HFFc6 (cell line): ENCODE data around the gene KSR2. TPM values are rescaled to one million over a fixed set of nuclear protein-coding genes. Genes with fewer than 3 reads are reported as not detected.

Source experiments
- DNase-seq: peaks from one replicate; pipeline ENCODE4 v3.0.0-alpha.2; 2018
- H3K27ac Mint-ChIP-seq: 2 replicates; pipeline ENCODE4 v1.8.0; 2020; ENCODE audit warnings: mild to moderate bottlenecking, mixed read lengths
- H3K27me3 Mint-ChIP-seq: 2 replicates; pipeline ENCODE4 v1.8.0; 2021; ENCODE audit warnings: mild to moderate bottlenecking, moderate library complexity, mixed read lengths; ENCODE audit not compliant: insufficient read depth
- H3K36me3 Mint-ChIP-seq: 2 replicates; pipeline ENCODE4 v1.8.0; 2021; ENCODE audit warnings: low read depth, mixed read lengths
- H3K4me1 Mint-ChIP-seq: 2 replicates; pipeline ENCODE4 v1.8.0; 2020; ENCODE audit warnings: low read depth, mixed read lengths
- H3K4me3 Mint-ChIP-seq: 2 replicates; pipeline ENCODE4 v1.8.0; 2020; ENCODE audit warnings: mild to moderate bottlenecking, moderate library complexity, mixed read lengths
- H3K9me3 Mint-ChIP-seq: 2 replicates; pipeline ENCODE4 v1.8.0; 2020; ENCODE audit warnings: mild to moderate bottlenecking, mixed read lengths
- total RNA-seq, 6 experiments: library from RNA; stranded (reverse); fragmentation: NEBNext Ultra II Directional; extraction: Animal tissue kit (Norgen Biotek cat#: 25700); gene quantifications; 2 replicates in 1 of 6; 3 replicates in 5 of 6; pipeline ENCODE4 v1.2.3, GENCODE V29; 2021
- TF ChIP-seq, protein P1 (sequence below): fragments of 200-600 bp; sonication (generic); IDR thresholded peaks from 2 replicates; pipeline ENCODE4 v1.5.0; 2021; ENCODE audit warnings: antibody characterized with exemption, mild to moderate bottlenecking

KSR2 gene
- total RNA-seq, 6 experiments from 2014 or later, result 0.09 to 0.22 (median 0.12) TPM; not detected in 2

DNA sequence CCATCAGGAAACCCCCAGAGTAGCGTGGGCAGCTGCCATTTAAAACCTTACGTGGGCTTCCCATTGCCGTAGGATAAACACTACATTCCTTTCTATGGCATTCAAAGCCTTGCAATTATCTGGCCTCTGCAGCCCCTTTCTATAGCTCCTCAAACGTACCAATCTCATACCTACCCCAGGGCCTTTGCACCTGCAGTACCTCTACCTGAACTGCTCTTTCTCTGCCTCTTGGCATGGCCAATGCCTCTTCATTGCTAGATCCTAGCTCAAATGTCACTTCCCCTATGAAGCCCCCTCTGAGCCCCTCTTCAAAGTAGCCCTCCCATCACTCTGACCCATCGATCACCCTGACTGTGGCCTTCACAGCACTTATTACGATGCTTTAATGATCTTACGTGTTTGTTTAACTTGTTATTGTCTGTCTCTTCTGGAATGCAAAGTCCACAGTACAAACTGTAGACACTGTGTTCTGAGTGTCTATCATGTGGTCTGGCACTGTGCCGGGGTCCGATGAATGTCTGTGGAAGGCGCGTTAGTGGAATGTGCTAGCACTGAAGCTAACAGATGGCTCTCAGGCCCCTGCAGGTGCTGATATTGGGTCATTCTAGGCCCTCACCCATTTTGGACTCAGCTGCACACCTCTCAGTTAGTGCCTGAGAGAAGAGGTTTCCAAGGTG lies 450.1 kb downstream of the KSR2 start:
- H3K27me3 Mint-ChIP-seq, result no peaks in the 10 kb centered on the region; the same call in none of the 2 replicates
- H3K27ac Mint-ChIP-seq, result no peak overlapping the region
- TF ChIP-seq, protein P1, sequence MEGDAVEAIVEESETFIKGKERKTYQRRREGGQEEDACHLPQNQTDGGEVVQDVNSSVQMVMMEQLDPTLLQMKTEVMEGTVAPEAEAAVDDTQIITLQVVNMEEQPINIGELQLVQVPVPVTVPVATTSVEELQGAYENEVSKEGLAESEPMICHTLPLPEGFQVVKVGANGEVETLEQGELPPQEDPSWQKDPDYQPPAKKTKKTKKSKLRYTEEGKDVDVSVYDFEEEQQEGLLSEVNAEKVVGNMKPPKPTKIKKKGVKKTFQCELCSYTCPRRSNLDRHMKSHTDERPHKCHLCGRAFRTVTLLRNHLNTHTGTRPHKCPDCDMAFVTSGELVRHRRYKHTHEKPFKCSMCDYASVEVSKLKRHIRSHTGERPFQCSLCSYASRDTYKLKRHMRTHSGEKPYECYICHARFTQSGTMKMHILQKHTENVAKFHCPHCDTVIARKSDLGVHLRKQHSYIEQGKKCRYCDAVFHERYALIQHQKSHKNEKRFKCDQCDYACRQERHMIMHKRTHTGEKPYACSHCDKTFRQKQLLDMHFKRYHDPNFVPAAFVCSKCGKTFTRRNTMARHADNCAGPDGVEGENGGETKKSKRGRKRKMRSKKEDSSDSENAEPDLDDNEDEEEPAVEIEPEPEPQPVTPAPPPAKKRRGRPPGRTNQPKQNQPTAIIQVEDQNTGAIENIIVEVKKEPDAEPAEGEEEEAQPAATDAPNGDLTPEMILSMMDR, result no peak

GRCh38 chr12:117517219-117517739 lies 451.5 kb downstream of the KSR2 start:
- TF ChIP-seq, protein P1, result no peak
- Mint-ChIP-seq H3K27ac (no peak overlapping the region), H3K36me3 (0 out of 2 replicates have a peak, but pooled peaks cover 9% of the 10 kb centered on the region), H3K4me1 (no peaks in the 10 kb centered on the region), H3K9me3 (peaks cover 66% of the 10 kb centered on the region), H3K27me3 (no peaks in the 10 kb centered on the region; the same call in none of the 2 replicates), H3K4me3 (no peak overlapping the region)
- no peak for DNase-seq

More for the DNA sequence above, 450.1 kb downstream of the KSR2 start:
- Mint-ChIP-seq H3K4me1 (no peaks in the 10 kb centered on the region), H3K4me3 (no peak overlapping the region), H3K36me3 (0 out of 2 replicates have a peak, but pooled peaks cover 9% of the 10 kb centered on the region), H3K9me3 (peaks cover 59% of the 10 kb centered on the region)
- no peak for DNase-seq

GRCh38 chr12:117516034-117516433 lies 452.8 kb downstream of the KSR2 start:
- H3K4me3 Mint-ChIP-seq, result no peak overlapping the region
- H3K27me3 Mint-ChIP-seq, result no peaks in the 10 kb centered on the region; the same call in none of the 2 replicates
- H3K36me3 Mint-ChIP-seq, result 0 out of 2 replicates have a peak, but pooled peaks cover 9% of the 10 kb centered on the region
- TF ChIP-seq, protein P1, result no peak
- H3K9me3 Mint-ChIP-seq, result peaks cover 69% of the 10 kb centered on the region
- no peak for DNase-seq
- no peaks in the 10 kb centered on the region for H3K4me1 Mint-ChIP-seq
- H3K27ac Mint-ChIP-seq, result no peak overlapping the region

DNA sequence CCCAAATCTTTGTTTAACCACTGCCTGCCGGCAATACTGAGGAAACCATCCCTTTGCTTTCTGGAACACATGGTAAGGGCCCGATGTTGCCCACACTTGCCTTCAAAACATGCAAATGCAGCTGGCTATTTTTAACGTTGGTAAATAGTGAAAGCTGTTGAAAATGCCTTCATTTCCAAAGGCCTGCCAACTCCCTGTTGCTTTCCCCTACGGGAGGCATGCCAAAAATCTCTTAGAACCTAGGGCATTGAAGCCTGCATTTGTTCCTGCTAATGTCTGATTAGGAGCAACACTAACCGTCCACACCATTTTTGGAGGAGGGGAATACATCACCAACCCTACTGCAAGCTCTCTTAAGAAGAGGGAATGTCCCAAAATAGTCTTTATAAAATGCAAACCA lies 454.8 kb downstream of the KSR2 start:
- DNase-seq, result no peak
- TF ChIP-seq, protein P1, result no peak
- Mint-ChIP-seq H3K4me3 (no peak overlapping the region), H3K36me3 (0 out of 2 replicates have a peak, but pooled peaks cover 5% of the 10 kb centered on the region), H3K27ac (no peak overlapping the region), H3K27me3 (no peaks in the 10 kb centered on the region; the same call in 1 of the 2 replicates), H3K9me3 (peaks cover 59% of the 10 kb centered on the region), H3K4me1 (no peaks in the 10 kb centered on the region)

GRCh38 chr12:117513353-117513752 lies 455.4 kb downstream of the KSR2 start:
- peaks cover 59% of the 10 kb centered on the region for H3K9me3 Mint-ChIP-seq
- H3K27ac Mint-ChIP-seq, result no peak overlapping the region
- no peaks in the 10 kb centered on the region; the same call in 1 of the 2 replicates for H3K27me3 Mint-ChIP-seq
- H3K4me1 Mint-ChIP-seq, result no peaks in the 10 kb centered on the region
- no peaks in the 10 kb centered on the region for H3K36me3 Mint-ChIP-seq
- DNase-seq, result no peak
- TF ChIP-seq, protein P1, result no peak
- H3K4me3 Mint-ChIP-seq, result no peak overlapping the region
